Neural progenitor cell (in vitro differentiated cells): ENCODE results near the gene TRPM2.
A peak's percentile ranks its signal among the peaks of the same experiment; 100 is the strongest.

ENCODE experiments used
- EZH2 ChIP-seq: fragments of 200-600 bp; sonication (generic); IDR thresholded peaks from 2 replicates; pipeline ENCODE4 v1.6.1; 2017; ENCODE audit warnings: antibody characterized with exemption, mild to moderate bottlenecking, moderate library complexity
- EZH2phosphoT487 ChIP-seq: fragments of 200-600 bp; sonication (generic); IDR thresholded peaks from 2 replicates; pipeline ENCODE4 v1.6.1; 2017; ENCODE audit warnings: antibody characterized with exemption
- TF ChIP-seq, protein P1 (sequence below): fragments of 200-600 bp; sonication (generic); IDR thresholded peaks from 2 replicates; pipeline ENCODE4 v1.5.1; 2017; ENCODE audit warnings: antibody characterized with exemption, mild to moderate bottlenecking

DNA sequence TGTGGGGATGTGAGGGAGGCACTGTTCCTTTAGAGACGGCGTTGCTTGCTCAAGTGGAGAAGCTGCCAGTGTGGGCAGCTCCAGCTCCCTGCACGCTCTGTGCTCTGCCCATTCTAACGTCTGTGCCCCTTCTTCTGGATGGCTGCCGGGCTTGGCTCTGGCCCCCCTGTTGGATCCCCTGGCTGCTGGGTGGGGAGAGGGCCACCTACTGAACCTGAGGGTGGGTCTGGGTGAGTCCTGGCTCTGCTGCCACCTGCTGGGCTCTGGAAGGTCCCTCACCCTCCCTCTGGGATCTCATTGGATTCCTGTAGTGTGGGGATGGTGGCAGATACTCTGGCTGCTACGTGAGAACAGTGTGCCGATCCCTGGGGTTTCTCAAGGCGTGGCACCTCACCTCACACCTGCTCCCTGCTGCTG is 48.5 kb upstream of the TRPM2 start:
- TF ChIP-seq, protein P1, sequence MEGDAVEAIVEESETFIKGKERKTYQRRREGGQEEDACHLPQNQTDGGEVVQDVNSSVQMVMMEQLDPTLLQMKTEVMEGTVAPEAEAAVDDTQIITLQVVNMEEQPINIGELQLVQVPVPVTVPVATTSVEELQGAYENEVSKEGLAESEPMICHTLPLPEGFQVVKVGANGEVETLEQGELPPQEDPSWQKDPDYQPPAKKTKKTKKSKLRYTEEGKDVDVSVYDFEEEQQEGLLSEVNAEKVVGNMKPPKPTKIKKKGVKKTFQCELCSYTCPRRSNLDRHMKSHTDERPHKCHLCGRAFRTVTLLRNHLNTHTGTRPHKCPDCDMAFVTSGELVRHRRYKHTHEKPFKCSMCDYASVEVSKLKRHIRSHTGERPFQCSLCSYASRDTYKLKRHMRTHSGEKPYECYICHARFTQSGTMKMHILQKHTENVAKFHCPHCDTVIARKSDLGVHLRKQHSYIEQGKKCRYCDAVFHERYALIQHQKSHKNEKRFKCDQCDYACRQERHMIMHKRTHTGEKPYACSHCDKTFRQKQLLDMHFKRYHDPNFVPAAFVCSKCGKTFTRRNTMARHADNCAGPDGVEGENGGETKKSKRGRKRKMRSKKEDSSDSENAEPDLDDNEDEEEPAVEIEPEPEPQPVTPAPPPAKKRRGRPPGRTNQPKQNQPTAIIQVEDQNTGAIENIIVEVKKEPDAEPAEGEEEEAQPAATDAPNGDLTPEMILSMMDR, result peak; percentile 61
- TF ChIP-seq EZH2 (no peak), EZH2phosphoT487 (no peak)
